ENCODE results near the gene EXOC7.

- TF ChIP-seq CTCF (IDR thresholded peaks at IDR 0.05; ENCODE audit: borderline replicate concordance, extremely low read depth, low read length, poor library complexity, severe bottlenecking) (no peak), EZH2 (IDR thresholded peaks at IDR 0.05; ENCODE audit: borderline replicate concordance, low read depth, low read length, severe bottlenecking) (no peak)
Observed at GRCh38 chr17:76142585-76143041, 39.0 kb upstream of the EXOC7 start.
